ENCODE data around the gene CRABP2.
A peak's percentile ranks its signal among the peaks of the same experiment; 100 is the strongest.

Gene CRABP2

GRCh38 chr1:156708218-156708661, 2.9 kb upstream of the CRABP2 start:
- no peak for DNase-seq

GRCh38 chr1:156707417-156708217, 2.2 kb upstream of the CRABP2 start:
- no peak for DNase-seq

DNA sequence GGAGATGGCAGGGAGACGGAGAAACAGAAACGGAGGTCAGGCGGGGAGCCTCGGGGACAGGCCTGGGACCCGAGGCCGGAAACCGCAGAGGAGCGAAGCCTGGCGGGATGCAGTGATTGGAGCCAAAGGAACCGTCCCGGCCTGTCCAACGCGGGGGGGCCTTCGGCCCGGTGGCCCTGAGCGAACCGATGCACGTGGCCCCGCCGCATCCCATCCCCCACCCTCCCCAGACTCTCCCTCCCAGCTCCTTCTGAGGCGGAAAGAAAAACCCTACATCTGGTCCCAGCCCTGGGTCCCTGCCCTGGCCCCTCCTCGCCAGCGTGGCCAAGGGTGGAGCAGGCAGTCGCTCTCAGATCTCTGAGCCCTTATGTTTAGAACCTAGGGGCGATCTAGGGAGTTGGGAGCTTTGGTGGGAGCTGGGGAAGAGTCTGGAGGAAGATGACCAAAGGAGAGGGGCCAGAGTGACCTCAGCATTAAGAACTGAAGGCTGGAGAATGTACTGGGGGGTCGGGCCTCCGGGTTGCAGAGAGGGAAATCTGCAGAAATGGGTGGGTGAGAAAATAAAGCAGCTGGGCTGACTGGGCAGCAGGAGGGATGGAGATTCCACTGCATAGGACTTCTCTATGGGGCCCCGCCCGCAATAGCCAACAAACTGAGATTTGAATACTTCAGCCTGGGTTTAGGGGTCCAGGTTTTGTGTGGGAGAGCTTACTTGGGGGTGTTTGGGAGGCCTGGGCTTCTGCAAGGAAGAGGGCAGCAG, 1.5 kb upstream of the CRABP2 start:
- peak in 2 of 14 donors; percentile 20 to 24 for DNase-seq

GRCh38 chr1:156705918-156706656, 704 bp upstream of the CRABP2 start:
- DNase-seq, result peak in 9 of 14 donors; percentile 6 to 37 (median 17)

DNA sequence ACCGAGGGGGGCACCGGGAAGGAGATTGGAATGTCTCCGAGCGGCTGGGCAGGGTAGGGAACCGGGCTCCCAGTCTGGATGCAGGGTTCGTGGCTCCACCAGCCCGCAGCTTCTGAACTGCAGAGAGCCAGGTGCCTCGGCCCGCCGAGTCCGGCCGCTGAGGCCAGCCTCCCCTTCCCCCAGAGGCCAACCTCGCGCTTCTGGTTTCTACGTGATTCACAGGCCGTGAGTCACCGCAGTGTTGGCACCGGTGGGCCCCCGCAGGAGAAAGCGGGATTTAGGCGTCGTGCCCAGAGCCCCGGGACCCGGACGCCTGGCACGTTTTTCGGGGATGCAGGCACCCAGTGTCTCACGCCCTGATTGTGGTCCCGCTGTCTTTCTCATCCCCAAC, 458 bp downstream of the CRABP2 start:
- peak in 2 of 14 donors; percentile 12 to 31 for DNase-seq

- no peak for DNase-seq
Observed at GRCh38 chr1:156704166-156704711, 1.1 kb downstream of the CRABP2 start.

DNA sequence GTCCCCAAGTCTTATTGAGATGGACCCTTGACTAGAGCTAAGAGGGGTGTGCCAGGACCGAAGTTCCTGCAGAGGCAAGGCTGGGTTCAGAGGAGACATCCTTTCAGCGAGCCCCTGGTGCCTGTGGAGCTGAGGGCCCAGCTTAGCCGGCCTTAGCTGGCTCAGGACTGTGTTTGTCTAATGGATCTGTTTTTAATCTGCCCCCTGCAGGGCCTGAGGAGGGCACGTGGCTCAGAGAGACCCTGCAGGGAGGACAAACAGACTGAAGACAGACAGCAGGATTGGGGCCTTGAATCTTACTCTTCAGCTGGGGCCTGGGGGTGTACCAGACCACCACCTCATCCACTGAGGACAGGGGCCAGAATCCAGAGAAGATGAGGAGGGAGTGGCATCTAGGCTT, 1.6 kb downstream of the CRABP2 start:
- no peak for DNase-seq

DNA sequence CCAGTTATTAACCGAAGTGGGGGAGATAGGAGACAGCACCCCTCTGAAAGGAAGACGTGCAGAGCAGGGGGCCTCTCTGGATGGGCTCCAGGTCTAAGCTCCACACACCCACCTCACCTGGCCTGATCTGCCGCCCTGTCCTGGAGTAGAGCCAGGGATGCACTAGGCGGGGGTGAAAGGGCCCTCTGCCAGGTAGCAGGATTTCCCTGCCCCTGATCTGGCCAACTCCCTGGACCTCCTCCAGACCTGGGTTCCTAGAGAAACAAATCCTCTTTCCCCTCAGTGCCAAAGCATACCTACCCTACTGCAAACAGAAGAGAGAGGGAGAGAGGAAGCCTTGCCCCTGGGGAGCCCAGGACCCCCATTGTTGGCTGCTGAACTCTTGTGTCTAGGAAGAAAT, 2.0 kb downstream of the CRABP2 start:
- DNase-seq, result no peak

DNA sequence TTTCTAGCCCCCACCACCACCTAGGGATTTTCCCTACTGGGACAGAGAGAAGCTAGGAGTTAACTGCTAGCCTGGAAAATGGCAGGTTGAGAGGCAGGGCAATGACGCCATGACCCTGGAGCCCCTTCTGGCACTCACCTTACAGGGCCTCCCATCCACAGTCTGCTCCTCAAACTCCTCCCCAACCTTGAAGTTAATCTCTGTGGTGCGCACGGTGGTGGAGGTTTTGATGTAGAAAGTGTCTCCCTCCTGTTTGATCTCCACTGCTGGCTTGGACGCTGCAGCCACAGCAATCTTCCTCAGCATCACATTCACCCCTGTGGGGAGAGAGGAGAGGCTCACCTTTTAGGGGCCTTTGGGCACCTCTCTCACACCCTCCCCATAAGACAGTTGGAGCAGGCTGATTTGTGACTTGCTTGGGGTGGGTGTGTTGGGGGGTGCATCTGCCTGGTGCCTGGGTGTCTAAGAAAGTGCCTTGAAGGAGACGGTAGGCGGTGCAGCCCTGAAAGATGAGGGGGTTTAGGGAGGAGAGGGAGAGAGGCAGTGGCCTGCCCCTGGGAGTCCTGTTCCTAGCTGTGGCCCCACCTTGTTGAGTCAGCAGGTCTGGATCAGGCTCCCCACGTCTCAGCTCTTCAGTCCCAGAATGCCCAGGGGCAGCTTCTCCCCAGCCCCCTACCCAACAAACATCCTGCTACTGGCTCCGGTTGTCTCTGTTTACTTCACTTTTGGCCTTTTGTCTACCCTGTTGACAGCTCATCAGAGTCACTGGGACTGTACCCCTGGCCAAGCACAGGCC, 4.4 kb downstream of the CRABP2 start:
- no peak for DNase-seq

GRCh38 chr1:156698995-156699394, 6.4 kb downstream of the CRABP2 start:
- no peak for DNase-seq

DNA sequence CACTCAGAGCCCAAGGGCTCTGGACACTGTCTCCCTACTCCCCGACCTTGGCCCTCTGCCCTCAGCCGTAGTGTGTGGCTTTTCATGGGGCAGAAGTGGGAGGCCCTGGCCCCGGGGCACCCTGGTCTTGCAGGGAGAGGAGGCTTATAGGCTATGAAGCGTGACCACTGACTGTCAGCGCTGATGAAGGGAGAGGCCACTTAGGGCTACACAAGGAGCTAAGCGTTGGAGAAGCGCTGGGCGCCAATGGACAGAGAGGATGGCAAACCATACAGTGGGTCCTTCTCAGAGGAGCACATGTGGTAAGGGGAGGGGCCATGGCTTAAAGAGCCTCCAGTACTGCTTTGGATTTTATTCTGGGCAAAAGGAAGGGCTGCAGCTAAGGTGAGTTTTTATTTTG, 7.9 kb downstream of the CRABP2 start:
- no peak for DNase-seq

DNA sequence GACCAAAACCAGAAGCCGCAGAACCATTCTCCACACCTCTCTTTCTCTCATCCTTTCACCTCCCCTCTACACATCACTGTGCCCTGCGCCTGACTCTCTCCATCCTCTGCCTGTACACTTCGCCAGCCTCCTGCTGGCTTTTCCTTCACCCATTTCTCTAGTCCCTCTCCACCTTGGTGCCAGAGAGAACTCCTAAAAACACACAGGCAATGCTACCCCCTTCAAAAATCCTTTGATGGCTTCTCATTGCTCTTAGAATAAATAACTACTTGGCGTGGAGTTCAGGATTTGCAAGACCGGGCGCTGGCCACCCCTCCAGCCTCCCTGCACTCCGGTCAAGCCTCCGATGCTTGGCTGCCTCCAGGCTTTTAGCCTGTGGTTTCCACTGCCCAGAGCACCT, 8.6 kb downstream of the CRABP2 start:
- DNase-seq, result no peak

DNA sequence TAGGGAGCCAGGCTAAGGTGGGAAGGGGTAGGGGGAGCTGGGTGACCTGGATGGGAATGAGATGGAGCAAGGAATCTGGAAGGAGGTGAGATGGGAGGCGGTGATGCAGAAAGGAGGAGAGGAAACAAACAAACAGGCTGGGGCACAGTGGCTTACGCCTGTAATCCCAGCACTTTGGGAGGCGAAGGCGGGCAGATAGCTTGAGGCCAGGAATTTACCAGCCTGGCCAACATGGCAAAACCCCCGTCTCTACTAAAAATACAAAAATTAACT, 10.8 kb downstream of the CRABP2 start:
- DNase-seq, result no peak

- no peak for DNase-seq
Observed at GRCh38 chr1:156693848-156694689, 11.3 kb downstream of the CRABP2 start.

DNA sequence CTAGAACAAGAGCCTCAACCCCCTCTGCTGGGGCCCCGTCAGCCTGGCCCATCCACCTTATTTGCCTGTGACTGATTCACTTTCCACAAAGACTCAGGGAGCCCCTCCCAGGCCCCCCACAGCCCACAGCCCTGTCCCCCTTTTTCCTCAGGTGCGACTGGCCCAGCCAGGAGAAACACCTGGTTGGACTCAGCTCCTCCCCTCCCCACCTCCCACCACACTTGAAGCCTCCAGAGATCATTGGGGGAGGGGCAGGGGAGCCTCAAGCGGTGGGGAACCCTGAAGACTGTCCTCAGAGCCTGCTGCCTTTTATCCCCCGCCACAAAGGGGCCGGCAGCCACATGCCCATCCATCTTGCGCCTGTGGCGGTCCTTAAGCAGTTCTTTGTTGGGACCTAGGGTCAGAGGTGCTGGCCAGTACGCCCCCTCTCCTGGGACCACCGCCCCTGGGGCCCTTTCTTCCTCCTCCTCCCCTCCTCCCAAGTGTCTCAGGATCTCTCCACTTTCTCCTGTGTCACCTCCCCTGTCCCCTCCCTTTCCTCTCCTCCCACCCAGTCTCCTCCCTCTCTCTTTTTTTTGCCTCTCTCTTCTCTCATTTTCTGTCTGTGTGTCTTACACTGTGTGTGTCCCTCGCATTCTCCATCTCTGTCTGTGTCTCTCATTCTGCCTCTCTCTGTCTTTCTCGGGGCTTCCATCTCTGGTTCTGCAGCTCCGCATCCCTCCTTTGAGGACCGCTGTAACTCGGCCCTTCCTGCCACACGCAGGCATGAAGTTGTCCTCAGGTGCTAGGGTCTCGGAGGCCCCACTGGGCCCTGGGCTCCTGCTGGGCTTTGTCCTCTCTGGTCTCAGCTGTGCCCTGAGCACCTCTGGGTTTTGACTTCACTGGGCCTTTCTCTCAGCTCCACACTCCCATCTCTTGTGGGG, 12.2 kb downstream of the CRABP2 start:
- no peak for DNase-seq

DNA sequence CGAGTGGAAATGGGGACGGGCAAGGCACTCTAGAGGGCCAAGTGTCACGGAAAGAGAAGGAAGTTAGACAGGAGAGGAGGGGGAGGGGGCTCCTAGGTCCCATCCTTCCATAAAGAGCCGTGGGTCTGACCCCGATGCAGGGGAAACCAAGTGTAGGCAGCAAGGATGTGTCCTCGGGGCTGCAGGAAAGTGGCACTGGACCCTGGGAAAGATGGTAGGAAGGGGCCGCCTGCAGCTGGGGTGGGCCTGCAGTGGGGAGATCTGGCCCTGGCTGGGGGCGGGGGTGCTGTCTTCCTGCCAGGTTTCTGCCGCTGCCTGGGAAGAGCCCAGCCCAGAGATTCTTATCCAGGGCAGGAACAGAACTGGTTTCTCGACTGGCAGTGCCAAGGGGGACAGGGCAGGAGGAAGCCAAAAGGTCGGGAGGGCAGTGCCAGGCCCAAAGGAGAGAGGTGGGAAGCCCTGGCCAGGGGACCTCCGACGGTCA, 12.9 kb downstream of the CRABP2 start:
- no peak for DNase-seq

- DNase-seq, result no peak
Observed at GRCh38 chr1:156691665-156692440, 13.5 kb downstream of the CRABP2 start.

- DNase-seq, result no peak
Observed at GRCh38 chr1:156691191-156691590, 14.2 kb downstream of the CRABP2 start.

GRCh38 chr1:156690675-156691036, 14.7 kb downstream of the CRABP2 start:
- DNase-seq, result no peak
